ENCODE measurements around the gene INTS6.

The INTS6 gene

GRCh38 chr13:51327961-51328360, 124.9 kb downstream of the INTS6 start:
- TF ChIP-seq YY1 (IDR thresholded peaks at IDR 0.05; ENCODE audit: insufficient read depth, insufficient read length) (no peak), SUZ12 (IDR thresholded peaks at IDR 0.05; ENCODE audit: extremely low read depth, insufficient read depth, insufficient read length) (no peak), ZNF274 (IDR thresholded peaks at IDR 0.05; ENCODE audit: low read depth, low read length) (no peak)

GRCh38 chr13:51326777-51327176, 126.1 kb downstream of the INTS6 start:
- H3K9me3 ChIP-seq (ENCODE audit: insufficient read depth, low read length), result no peaks in the 10 kb centered on the region
- H3K27me3 ChIP-seq (ENCODE audit: insufficient read depth, insufficient read length), result no peaks in the 10 kb centered on the region
- H3K4me3 ChIP-seq (ENCODE audit: insufficient read length, low read depth), result no peak overlapping the region
- H3K4me1 ChIP-seq (ENCODE audit: insufficient read depth, insufficient read length), result no peaks in the 10 kb centered on the region
- no peaks in the 10 kb centered on the region for H3K36me3 ChIP-seq (ENCODE audit: insufficient read depth, insufficient read length, low read length)
- DNase-seq (ENCODE audit: low read depth, low spot score), result no peak
- TF ChIP-seq SUZ12 (IDR thresholded peaks at IDR 0.05; ENCODE audit: extremely low read depth, insufficient read depth, insufficient read length) (no peak), ZNF274 (IDR thresholded peaks at IDR 0.05; ENCODE audit: low read depth, low read length) (no peak), YY1 (IDR thresholded peaks at IDR 0.05; ENCODE audit: insufficient read depth, insufficient read length) (no peak)
- H3K9ac ChIP-seq (ENCODE audit: insufficient read length, low read depth), result no peak overlapping the region

More at GRCh38 chr13:51327961-51328360, 124.9 kb downstream of the INTS6 start:
- Histone ChIP-seq H3K4me1 (ENCODE audit: insufficient read depth, insufficient read length) (no peaks in the 10 kb centered on the region), H3K4me3 (ENCODE audit: insufficient read length, low read depth) (no peak overlapping the region), H3K27me3 (ENCODE audit: insufficient read depth, insufficient read length) (no peaks in the 10 kb centered on the region), H3K36me3 (ENCODE audit: insufficient read depth, insufficient read length, low read length) (no peaks in the 10 kb centered on the region), H3K9ac (ENCODE audit: insufficient read length, low read depth) (no peak overlapping the region), H3K9me3 (ENCODE audit: insufficient read depth, low read length) (no peaks in the 10 kb centered on the region)
- no peak for DNase-seq (ENCODE audit: low read depth, low spot score)

- TF ChIP-seq SUZ12 (IDR thresholded peaks at IDR 0.05; ENCODE audit: extremely low read depth, insufficient read depth, insufficient read length), result no peak
- no peak for TF ChIP-seq YY1 (IDR thresholded peaks at IDR 0.05; ENCODE audit: insufficient read depth, insufficient read length)
- no peak for TF ChIP-seq ZNF274 (IDR thresholded peaks at IDR 0.05; ENCODE audit: low read depth, low read length)
- Histone ChIP-seq H3K27me3 (ENCODE audit: insufficient read depth, insufficient read length) (no peaks in the 10 kb centered on the region), H3K36me3 (ENCODE audit: insufficient read depth, insufficient read length, low read length) (no peaks in the 10 kb centered on the region), H3K4me3 (ENCODE audit: insufficient read length, low read depth) (no peak overlapping the region), H3K9ac (ENCODE audit: insufficient read length, low read depth) (no peak overlapping the region), H3K9me3 (ENCODE audit: insufficient read depth, low read length) (no peaks in the 10 kb centered on the region), H3K4me1 (ENCODE audit: insufficient read depth, insufficient read length) (no peaks in the 10 kb centered on the region)
- no peak for DNase-seq (ENCODE audit: low read depth, low spot score)
These were observed 127.0 kb downstream of the INTS6 start for GRCh38 chr13:51325837-51326236.

- TF ChIP-seq SUZ12 (IDR thresholded peaks at IDR 0.05; ENCODE audit: extremely low read depth, insufficient read depth, insufficient read length), result no peak
- TF ChIP-seq ZNF274 (IDR thresholded peaks at IDR 0.05; ENCODE audit: low read depth, low read length), result no peak
- no peak for TF ChIP-seq YY1 (IDR thresholded peaks at IDR 0.05; ENCODE audit: insufficient read depth, insufficient read length)
- DNase-seq (ENCODE audit: low read depth, low spot score), result no peak
These were observed 128.0 kb downstream of the INTS6 start for GRCh38 chr13:51324714-51325420.

DNA sequence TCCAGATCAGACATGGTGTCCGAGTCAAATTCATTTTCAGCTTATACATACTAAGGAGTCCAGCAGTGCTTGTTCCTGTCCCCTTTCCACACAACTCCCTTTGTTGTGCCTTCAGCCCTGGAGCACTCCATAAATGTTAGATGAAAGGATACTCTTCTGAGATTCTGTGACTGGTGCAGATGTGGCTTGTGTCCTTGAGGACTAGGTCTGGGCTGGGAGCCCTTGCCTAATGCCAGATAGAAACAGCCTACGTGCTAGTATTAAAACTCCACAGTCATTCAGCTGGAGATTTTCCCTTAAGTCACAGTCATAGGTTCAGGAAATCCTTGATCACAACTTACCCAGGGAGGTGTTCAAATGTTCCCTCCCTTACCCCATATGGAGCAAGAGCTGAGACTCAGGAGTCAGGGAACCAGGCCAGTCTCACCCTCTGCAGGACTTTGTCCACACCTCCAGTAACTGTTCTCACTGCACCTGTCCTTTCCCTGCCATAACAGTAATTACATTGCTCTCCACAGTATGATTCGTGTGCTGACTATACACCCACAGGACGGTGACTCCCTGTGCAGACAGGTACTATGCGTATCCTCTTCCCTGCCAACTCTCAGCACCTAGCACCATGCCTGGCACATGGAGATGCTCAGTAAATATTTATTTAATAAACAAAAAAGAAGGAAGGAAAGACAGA, 128.9 kb downstream of the INTS6 start:
- Histone ChIP-seq H3K4me1 (ENCODE audit: insufficient read depth, insufficient read length) (no peaks in the 10 kb centered on the region), H3K36me3 (ENCODE audit: insufficient read depth, insufficient read length, low read length) (no peaks in the 10 kb centered on the region), H3K4me3 (ENCODE audit: insufficient read length, low read depth) (no peak overlapping the region), H3K9ac (ENCODE audit: insufficient read length, low read depth) (no peak overlapping the region), H3K9me3 (ENCODE audit: insufficient read depth, low read length) (no peaks in the 10 kb centered on the region), H3K27me3 (ENCODE audit: insufficient read depth, insufficient read length) (no peaks in the 10 kb centered on the region)
- no peak for DNase-seq (ENCODE audit: low read depth, low spot score)
- no peak for TF ChIP-seq SUZ12 (IDR thresholded peaks at IDR 0.05; ENCODE audit: extremely low read depth, insufficient read depth, insufficient read length)
- no peak for TF ChIP-seq ZNF274 (IDR thresholded peaks at IDR 0.05; ENCODE audit: low read depth, low read length)
- TF ChIP-seq YY1 (IDR thresholded peaks at IDR 0.05; ENCODE audit: insufficient read depth, insufficient read length), result no peak

More at GRCh38 chr13:51324714-51325420, 128.0 kb downstream of the INTS6 start:
- Histone ChIP-seq H3K9ac (ENCODE audit: insufficient read length, low read depth) (no peak overlapping the region), H3K4me3 (ENCODE audit: insufficient read length, low read depth) (no peak overlapping the region), H3K9me3 (ENCODE audit: insufficient read depth, low read length) (no peaks in the 10 kb centered on the region), H3K4me1 (ENCODE audit: insufficient read depth, insufficient read length) (no peaks in the 10 kb centered on the region), H3K36me3 (ENCODE audit: insufficient read depth, insufficient read length, low read length) (no peaks in the 10 kb centered on the region), H3K27me3 (ENCODE audit: insufficient read depth, insufficient read length) (no peaks in the 10 kb centered on the region)

- no peaks in the 10 kb centered on the region for H3K9me3 ChIP-seq (ENCODE audit: insufficient read depth, low read length)
- DNase-seq (ENCODE audit: low read depth, low spot score), result no peak
These were observed 130.0 kb downstream of the INTS6 start for GRCh38 chr13:51322826-51323225.

DNA sequence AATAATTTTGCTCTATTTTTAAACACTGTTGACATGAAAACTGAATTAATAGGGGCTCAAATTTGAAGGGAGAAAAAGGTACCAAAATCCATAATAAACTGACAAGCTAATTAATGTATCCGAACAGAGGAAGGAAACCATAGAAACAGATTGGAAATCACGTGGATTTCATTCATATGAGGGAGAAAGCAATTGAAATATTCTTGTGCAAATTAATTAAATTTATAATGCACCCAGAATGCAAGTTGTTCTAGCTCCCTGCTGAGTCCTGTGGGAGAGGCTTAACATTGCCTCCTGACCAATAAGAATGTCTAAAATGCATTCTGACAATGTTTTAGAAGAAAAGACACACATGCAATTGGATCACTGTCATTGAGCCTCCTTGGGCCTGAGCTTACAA, 131.0 kb downstream of the INTS6 start:
- Histone ChIP-seq H3K27me3 (ENCODE audit: insufficient read depth, insufficient read length) (no peaks in the 10 kb centered on the region), H3K4me1 (ENCODE audit: insufficient read depth, insufficient read length) (no peaks in the 10 kb centered on the region), H3K9me3 (ENCODE audit: insufficient read depth, low read length) (no peaks in the 10 kb centered on the region), H3K9ac (ENCODE audit: insufficient read length, low read depth) (no peak overlapping the region), H3K4me3 (ENCODE audit: insufficient read length, low read depth) (no peak overlapping the region), H3K36me3 (ENCODE audit: insufficient read depth, insufficient read length, low read length) (no peaks in the 10 kb centered on the region)
- TF ChIP-seq ZNF274 (IDR thresholded peaks at IDR 0.05; ENCODE audit: low read depth, low read length), result no peak
- no peak for TF ChIP-seq SUZ12 (IDR thresholded peaks at IDR 0.05; ENCODE audit: extremely low read depth, insufficient read depth, insufficient read length)
- DNase-seq (ENCODE audit: low read depth, low spot score), result no peak

More at GRCh38 chr13:51322826-51323225, 130.0 kb downstream of the INTS6 start:
- no peak overlapping the region for H3K4me3 ChIP-seq (ENCODE audit: insufficient read length, low read depth)
- no peak overlapping the region for H3K9ac ChIP-seq (ENCODE audit: insufficient read length, low read depth)
- no peaks in the 10 kb centered on the region for H3K27me3 ChIP-seq (ENCODE audit: insufficient read depth, insufficient read length)
- no peaks in the 10 kb centered on the region for H3K4me1 ChIP-seq (ENCODE audit: insufficient read depth, insufficient read length)
- H3K36me3 ChIP-seq (ENCODE audit: insufficient read depth, insufficient read length, low read length), result no peaks in the 10 kb centered on the region
- no peak for TF ChIP-seq ZNF274 (IDR thresholded peaks at IDR 0.05; ENCODE audit: low read depth, low read length)
- no peak for TF ChIP-seq SUZ12 (IDR thresholded peaks at IDR 0.05; ENCODE audit: extremely low read depth, insufficient read depth, insufficient read length)
- TF ChIP-seq YY1 (IDR thresholded peaks at IDR 0.05; ENCODE audit: insufficient read depth, insufficient read length), result no peak
